Common myeloid progenitor, CD34-positive (primary cell): ENCODE results near the gene TMEM86B.

ENCODE experiments used
- CTCF ChIA-PET: fragments of 350-600 bp; sonication (Branson Sonifier 250); formaldehyde crosslinking; loops from one replicate; lab custom pipeline; 2021; ENCODE audit warnings: antibody characterized with exemption; lab: Charles Lee
- POLR2A ChIA-PET: fragments of 350-600 bp; sonication (Branson Sonifier 250); formaldehyde crosslinking; loops from one replicate; lab custom pipeline; 2021; ENCODE audit warnings: antibody characterized with exemption; lab: Charles Lee
- DNase-seq, 3 donors: peaks; one replicate each; pipeline versions ENCODE4 v3.0.0 to v3.0.0-alpha.2; 2013
- H3K27ac ChIP-seq, 2 experiments: 1 replicate in 1 of 2; 2 replicates in 1 of 2; pipeline ENCODE4 v1.7.0; 2013; ENCODE audit warnings: inconsistent platforms in 2 of 2, low read length in 2 of 2, mild to moderate bottlenecking in 2 of 2, low read depth in 1 of 2, moderate library complexity in 1 of 2; ENCODE audit not compliant: severe bottlenecking in 2 of 2, insufficient read depth in 1 of 2, poor library complexity in 1 of 2
- H3K27me3 ChIP-seq, 5 experiments: replicated peaks in 2 of 5; 1 replicate in 3 of 5; 2 replicates in 2 of 5; pipeline versions ENCODE4 v1.6.1 to v1.7.0; 2013; ENCODE audit warnings: low read length in 4 of 5, mild to moderate bottlenecking in 2 of 5, moderate library complexity in 2 of 5, inconsistent platforms in 1 of 5; ENCODE audit not compliant: insufficient read depth in 5 of 5, control insufficient read depth in 4 of 5
- H3K36me3 ChIP-seq, 4 experiments: 1 replicate in 2 of 4; 2 replicates in 2 of 4; pipeline versions ENCODE4 v1.6.1 to v1.7.0; 2013; ENCODE audit warnings: low read length in 3 of 4, control low read depth in 1 of 4, mild to moderate bottlenecking in 1 of 4; ENCODE audit not compliant: control insufficient read depth in 4 of 4, insufficient read depth in 4 of 4
- H3K4me1 ChIP-seq, 4 experiments: 1 replicate in 3 of 4; 2 replicates in 1 of 4; pipeline versions ENCODE4 v1.6.1 to v1.7.1; 2013; ENCODE audit warnings: low read length in 3 of 4, mild to moderate bottlenecking in 3 of 4, control low read depth in 1 of 4, inconsistent platforms in 1 of 4, moderate library complexity in 1 of 4; ENCODE audit not compliant: control insufficient read depth in 4 of 4, insufficient read depth in 4 of 4; ENCODE audit errors: control extremely low read depth in 1 of 4
- H3K4me3 ChIP-seq, 7 experiments: 1 replicate in 4 of 7; 2 replicates in 3 of 7; pipeline versions ENCODE4 v1.5.1 to v1.7.0; 2013; ENCODE audit warnings: mild to moderate bottlenecking in 7 of 7, low read length in 6 of 7, moderate library complexity in 6 of 7, inconsistent platforms in 2 of 7, low read depth in 2 of 7, control low read depth in 1 of 7; ENCODE audit not compliant: insufficient read depth in 4 of 7, control insufficient read depth in 1 of 7; ENCODE audit errors: extremely low read depth in 1 of 7
- H3K9me3 ChIP-seq, 5 experiments: 1 replicate in 4 of 5; 2 replicates in 1 of 5; pipeline versions ENCODE4 v1.6.1 to v1.7.1; 2013; ENCODE audit warnings: low read length in 4 of 5, mild to moderate bottlenecking in 2 of 5, inconsistent platforms in 1 of 5, low read depth in 1 of 5, moderate library complexity in 1 of 5; ENCODE audit not compliant: control insufficient read depth in 4 of 5, insufficient read depth in 2 of 5; ENCODE audit errors: control extremely low read depth in 1 of 5
- WGBS: methylation state at CpG from one replicate; pipeline ENCODE4 v1.1.5; 2013; ENCODE audit not compliant: insufficient coverage; 5-methylcytosine and 5-hydroxymethylcytosine counted together

TMEM86B gene

DNA sequence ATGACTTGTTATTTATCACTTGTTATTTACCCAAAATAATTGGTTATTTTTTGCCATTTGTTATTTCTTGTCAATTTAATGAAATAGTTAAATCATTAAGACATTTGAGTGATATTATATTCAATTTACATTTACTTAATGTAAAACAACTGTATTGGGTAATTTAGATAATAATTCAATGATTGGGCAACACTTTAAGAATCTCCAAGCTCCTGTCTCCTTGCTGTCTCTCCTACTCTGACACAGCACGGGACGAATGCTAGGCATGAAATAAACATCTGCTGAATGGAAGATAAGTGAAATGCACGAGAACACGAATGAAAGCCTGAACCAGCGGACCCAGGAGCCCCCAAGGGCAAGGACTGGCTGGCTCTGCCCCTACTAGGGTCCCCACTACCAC, 36.0 kb upstream of the TMEM86B start:
- peaks cover 3 to 11% (median 9%) of the 10 kb centered on the region in 4 experiments for H3K4me1 ChIP-seq
- no peak overlapping the region for H3K27ac ChIP-seq
- H3K36me3 ChIP-seq: peaks cover 0 to 16% (median 9%) of the 10 kb centered on the region in 4 experiments
- H3K4me3 ChIP-seq: no peak overlapping the region
- no peak for DNase-seq
- ChIA-PET POLR2A (no interaction called here), CTCF (no interaction called here)
- WGBS: 97% methylated on average over 5 of the region's 5 CpGs
- peaks cover 0 to 5% (median 0%) of the 10 kb centered on the region in 5 experiments for H3K9me3 ChIP-seq
- H3K27me3 ChIP-seq: no peaks in the 10 kb centered on the region

DNA sequence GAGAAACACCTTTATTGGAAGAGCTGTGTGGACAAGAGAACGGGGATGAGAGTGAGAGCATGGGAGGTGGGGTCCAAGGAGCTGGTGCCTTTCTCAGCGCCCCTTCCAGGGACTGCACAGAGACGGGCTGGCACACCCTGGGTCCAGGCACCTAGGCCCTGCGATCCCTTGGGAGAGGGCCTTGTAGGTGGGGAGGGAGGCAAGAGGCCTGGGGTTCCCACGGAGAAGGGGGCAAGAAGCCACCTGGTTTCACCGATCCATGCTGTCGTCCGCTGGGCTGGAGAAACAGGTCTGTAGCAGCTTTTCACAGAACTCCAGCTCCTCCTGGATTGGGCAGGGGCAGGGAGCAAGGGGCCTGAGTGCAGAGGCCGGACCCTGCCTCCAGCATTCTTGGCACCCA, 33.8 kb upstream of the TMEM86B start:
- 96% methylated on average over 9 of the region's 9 CpGs for WGBS
- DNase-seq: no peak
- POLR2A ChIA-PET: no interaction called here
- Histone ChIP-seq H3K4me3 (no peak overlapping the region), H3K36me3 (peaks cover 0 to 10% (median 4%) of the 10 kb centered on the region in 4 experiments), H3K27ac (no peak overlapping the region), H3K27me3 (no peaks in the 10 kb centered on the region), H3K9me3 (peaks cover 0 to 5% (median 0%) of the 10 kb centered on the region in 5 experiments), H3K4me1 (peaks cover 3 to 20% (median 18%) of the 10 kb centered on the region in 4 experiments)
- CTCF ChIA-PET: no interaction called here

DNA sequence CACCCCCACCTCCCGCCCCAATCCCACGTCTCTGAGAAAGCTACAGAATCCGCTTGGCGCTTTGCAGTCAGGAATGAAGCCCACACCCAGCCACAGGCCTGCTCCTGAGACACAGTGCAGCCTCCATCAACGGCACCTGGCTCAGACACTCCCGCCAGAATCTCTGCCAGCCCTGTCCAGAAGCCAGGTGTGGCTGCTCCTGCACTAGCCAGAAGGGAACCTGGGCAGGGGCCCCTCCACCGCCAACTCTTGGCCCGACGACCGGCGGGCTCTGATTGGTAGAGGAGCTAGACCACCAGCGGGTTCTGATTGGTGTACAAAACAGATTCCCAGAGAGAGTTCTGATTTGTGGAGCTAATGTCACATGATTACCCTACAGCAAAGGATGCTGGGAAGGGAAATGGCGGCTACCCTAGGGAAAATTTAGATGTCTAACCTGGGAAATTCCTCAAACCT, 33.1 kb upstream of the TMEM86B start:
- H3K9me3 ChIP-seq: peaks cover 0 to 4% (median 0%) of the 10 kb centered on the region in 5 experiments
- WGBS: 100% methylated on average over 10 of the region's 13 CpGs
- peaks cover 0 to 10% (median 4%) of the 10 kb centered on the region in 4 experiments for H3K36me3 ChIP-seq
- peaks cover 5 to 27% (median 24%) of the 10 kb centered on the region in 4 experiments for H3K4me1 ChIP-seq
- POLR2A ChIA-PET: no interaction called here
- H3K27ac ChIP-seq: no peak overlapping the region
- CTCF ChIA-PET: interaction anchor here (0.8 kb wide), 1 partner anchor 16 kb away, joined by 7 read pairs; no protein-coding TSS in a partner anchor
- H3K4me3 ChIP-seq: no peak overlapping the region
- H3K27me3 ChIP-seq: no peaks in the 10 kb centered on the region
- no peak for DNase-seq

DNA sequence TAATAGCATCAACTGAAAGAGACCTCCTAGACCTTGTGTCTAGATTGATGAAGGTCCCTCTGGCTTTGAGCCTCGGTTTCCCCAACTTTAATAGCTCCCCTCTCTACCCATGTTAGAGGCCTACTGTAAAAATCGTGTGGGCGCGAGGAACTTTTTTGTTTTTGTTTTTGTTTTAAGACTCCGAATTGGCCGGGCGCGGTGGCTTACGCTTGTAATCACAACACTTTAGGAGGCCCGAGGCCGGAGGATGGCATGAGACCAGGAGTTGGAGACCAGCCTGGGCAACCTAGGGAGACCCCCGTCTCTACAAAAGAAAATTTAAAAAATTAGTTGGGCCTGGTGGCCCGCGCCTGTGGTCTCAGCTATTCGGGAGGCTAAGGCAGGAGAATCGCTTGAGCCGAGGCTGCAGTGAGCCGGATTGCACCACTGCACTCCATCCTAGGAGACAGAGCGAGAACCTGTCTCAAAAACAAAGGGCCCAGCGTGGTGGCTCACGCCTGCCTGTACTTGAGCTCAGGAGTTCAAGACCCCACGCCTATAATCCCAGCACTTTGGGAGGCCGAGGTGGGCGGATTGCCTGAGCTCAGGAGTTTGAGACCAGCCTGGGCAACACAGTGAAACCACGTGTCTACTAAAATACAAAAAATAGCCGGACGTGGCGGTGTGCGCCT, 31.1 kb upstream of the TMEM86B start:
- ChIA-PET CTCF (interaction anchor here (1.0 to 2.4 kb wide), 7 partner anchors 9 to 124 kb away, joined by 3 to 11 read pairs (median 5); partner anchors contain the start of gene TMEM238), POLR2A (interaction anchor here (0.5 to 1.8 kb wide), 9 partner anchors 11 to 264 kb away, joined by 3 to 13 read pairs (median 5); partner anchors contain the start of genes HSPBP1, KMT5C, TMEM238 and UBE2S)
- Histone ChIP-seq H3K27me3 (no peaks in the 10 kb centered on the region), H3K4me1 (peaks cover 12 to 47% (median 45%) of the 10 kb centered on the region in 4 experiments), H3K9me3 (no peaks in the 10 kb centered on the region), H3K4me3 (peak overlapping the region in 6 of 7 experiments; percentile 39 to 96 (median 92)), H3K36me3 (peaks cover 0 to 13% (median 3%) of the 10 kb centered on the region in 4 experiments), H3K27ac (peak overlapping the region; percentile 72 to 91)
- 68% methylated on average over 25 of the region's 29 CpGs for WGBS
- DNase-seq: no peak

DNA sequence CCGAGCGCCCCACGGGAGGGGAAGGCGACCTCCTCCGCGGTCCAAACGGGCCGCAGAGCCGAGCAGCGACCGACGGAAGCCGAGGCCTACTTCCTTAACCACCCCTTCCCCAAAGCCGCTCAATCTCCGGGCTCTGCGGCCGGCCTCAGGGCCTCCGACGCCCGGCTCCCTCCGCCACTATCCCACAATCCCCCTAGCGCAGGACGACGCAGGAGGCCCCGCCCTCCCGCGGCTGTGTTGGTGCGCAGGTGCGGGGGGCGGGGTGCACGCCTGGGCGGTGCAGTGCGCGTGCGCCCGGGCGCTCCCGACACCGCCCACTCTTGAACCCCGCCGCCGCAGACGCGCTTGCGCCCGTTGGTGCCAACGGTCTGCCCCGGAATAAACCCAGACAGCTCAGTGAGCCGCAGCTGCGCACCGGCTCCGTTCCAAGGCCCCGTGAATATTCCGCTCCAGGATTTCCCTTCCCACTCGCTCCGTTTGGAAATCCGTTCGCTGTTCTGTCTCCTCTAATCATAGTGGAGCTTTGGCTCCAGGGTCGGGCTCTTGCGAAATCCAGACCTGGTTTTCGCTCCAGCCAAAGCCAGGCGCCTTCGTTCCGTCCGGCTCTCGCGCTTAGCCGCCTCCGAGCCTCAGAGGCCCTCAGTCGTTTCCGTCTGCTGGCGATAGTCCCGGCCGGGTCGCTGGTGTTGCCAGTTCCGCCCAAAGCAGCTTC, 30.4 kb upstream of the TMEM86B start, which contains the start of gene PPP6R1:
Gene PPP6R1 (minus strand): TSS at position 190 of the 712 bp plus-strand sequence. CDS start 11,914 bp downstream, outside the sequence.
- POLR2A ChIA-PET: interaction anchor here (0.5 to 1.8 kb wide), 9 partner anchors 11 to 264 kb away, joined by 3 to 13 read pairs (median 5); partner anchors contain the start of genes HSPBP1, KMT5C, TMEM238 and UBE2S
- H3K4me1 ChIP-seq: peaks cover 12 to 54% (median 50%) of the 10 kb centered on the region in 4 experiments
- peak within 1 kb of the TSS; percentile 86 to 95 for H3K27ac ChIP-seq
- CTCF ChIA-PET: interaction anchor here (1.0 to 2.4 kb wide), 7 partner anchors 8 to 125 kb away, joined by 3 to 11 read pairs (median 5); partner anchors contain the start of gene TMEM238
- peak within 1 kb of the TSS; percentile 78 to 98 (median 93) for H3K4me3 ChIP-seq
- WGBS: 0% methylated on average over 60 of the region's 76 CpGs
- peak; percentile 99 to 100 (median 100) for DNase-seq
- H3K9me3 ChIP-seq: no peaks in the 10 kb centered on the region
- H3K36me3 ChIP-seq: peaks cover 0 to 13% (median 3%) of the 10 kb centered on the region in 4 experiments
- H3K27me3 ChIP-seq: no peaks in the 10 kb centered on the region

DNA sequence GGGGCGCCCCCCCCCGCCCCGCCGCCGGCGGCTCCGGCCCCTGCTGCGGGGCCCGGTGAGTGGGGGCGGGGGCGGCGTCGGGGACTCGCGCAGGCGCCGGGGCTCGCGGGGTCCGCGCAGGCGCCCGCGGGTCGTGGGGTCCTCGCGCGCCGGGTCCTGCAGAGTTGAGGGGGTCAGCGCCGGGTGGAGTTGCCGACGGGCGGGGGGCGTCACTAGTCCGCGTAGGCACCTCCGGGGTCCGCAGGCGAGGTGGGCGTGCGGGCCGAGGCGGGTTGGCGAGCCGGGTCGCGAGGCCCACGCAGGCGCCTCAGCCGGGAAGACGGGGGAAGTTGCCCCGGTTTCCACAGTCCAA, 29.9 kb upstream of the TMEM86B start:
- DNase-seq: no peak
- Histone ChIP-seq H3K36me3 (peaks cover 0 to 13% (median 3%) of the 10 kb centered on the region in 4 experiments), H3K4me3 (peak overlapping the region; percentile 78 to 98 (median 93)), H3K9me3 (no peaks in the 10 kb centered on the region), H3K27me3 (no peaks in the 10 kb centered on the region), H3K4me1 (peaks cover 14 to 59% (median 55%) of the 10 kb centered on the region in 4 experiments), H3K27ac (peak overlapping the region; percentile 86 to 95)
- ChIA-PET CTCF (interaction anchor here (1.0 to 2.1 kb wide), 5 partner anchors 7 to 126 kb away, joined by 3 to 7 read pairs (median 4); partner anchors contain the start of gene TMEM238), POLR2A (interaction anchor here (1.1 to 1.8 kb wide), 6 partner anchors 13 to 150 kb away, joined by 3 to 13 read pairs (median 4); partner anchors contain the start of genes HSPBP1, KMT5C, TMEM238 and UBE2S)
- WGBS: 0% methylated on average over 51 of the region's 53 CpGs
